Activated naive CD4-positive, alpha-beta T cell treated with Interleukin-2 at 50 U/mL for 16 hours (primary cell): ENCODE measurements around the gene VIPR1.

Experiments used
- DNase-seq: peaks from one replicate; pipeline ENCODE4 v3.0.0-alpha.2; 2020

VIPR1 gene

GRCh38 chr3:42581709-42582473 is 79.4 kb downstream of the VIPR1 start, which contains the start of gene SEC22C:
TSS of gene SEC22C (minus strand) at chr3:42581967. CDS start at chr3:42569046, 12,921 bp downstream.
- DNase-seq = peak; percentile 96

DNA sequence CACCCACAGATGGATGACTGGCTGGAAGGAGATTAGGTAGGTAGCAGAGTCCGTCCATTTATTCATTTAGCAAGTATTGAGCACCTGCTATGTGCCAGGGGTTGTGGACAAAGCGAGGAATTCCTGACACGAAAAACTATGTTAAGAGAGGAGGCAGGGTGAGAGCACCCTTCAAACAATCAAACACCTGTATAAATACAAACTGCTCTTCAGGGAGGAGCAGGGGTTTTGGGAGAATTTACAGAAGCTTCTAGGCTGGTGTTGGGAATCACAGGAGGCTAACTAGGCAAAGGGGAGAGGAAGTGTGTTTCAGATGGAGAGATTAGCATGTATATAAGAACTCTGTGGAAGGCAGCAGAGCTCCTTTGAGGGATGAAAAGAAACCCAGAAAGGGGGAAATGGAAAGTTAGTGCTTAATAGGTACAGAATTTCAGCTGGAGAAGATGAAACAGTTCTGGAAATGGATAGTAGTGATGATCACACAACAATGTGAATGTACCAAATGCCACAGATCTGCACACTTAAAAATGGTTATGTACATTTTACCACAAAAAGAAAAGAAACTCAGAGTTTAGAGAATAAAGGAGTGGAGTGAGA is 80.1 kb downstream of the VIPR1 start:
- no peak for DNase-seq
